Measurements from ENCODE around the gene NREP. TPM values are rescaled to one million over a fixed set of nuclear protein-coding genes. Genes with fewer than 3 reads are reported as not detected.

NREP gene
- total RNA-seq, 1 experiment from 2014 or later = 2.3 TPM

GRCh38 chr5:111691914-111692313 is 65.1 kb downstream of the NREP start:
- Mint-ChIP-seq H3K9me3 (ENCODE audit: unreplicated experiment) (no peaks in the 10 kb centered on the region), H3K4me3 (ENCODE audit: unreplicated experiment) (no peak overlapping the region), H3K36me3 (ENCODE audit: insufficient read depth, unreplicated experiment) (no peaks in the 10 kb centered on the region), H3K27ac (ENCODE audit: unreplicated experiment) (no peak overlapping the region), H3K27me3 (ENCODE audit: insufficient read depth, unreplicated experiment) (peaks cover 3% of the 10 kb centered on the region), H3K4me1 (ENCODE audit: low read depth, unreplicated experiment) (no peaks in the 10 kb centered on the region)
- no peaks in the 10 kb centered on the region for H3K9me3 ChIP-seq
- intact Hi-C loops (cut with micrococcal nuclease; ENCODE audit: unreplicated experiment) = no loop called here
- CTCF ChIA-PET = no interaction called here
- no peak for DNase-seq
- POLR2A ChIA-PET = no interaction called here
- H3K4me3 ChIP-seq (ENCODE audit: low read depth, low read length) = no peak overlapping the region
- H3K27me3 ChIP-seq (replicated peaks; ENCODE audit: control insufficient read depth, insufficient read depth, low read length) = no peaks in the 10 kb centered on the region
- H3K36me3 ChIP-seq (ENCODE audit: control insufficient read depth, insufficient read depth, low read length) = no peaks in the 10 kb centered on the region
- no peak for TF ChIP-seq CTCF (IDR thresholded peaks at IDR 0.05; ENCODE audit: insufficient read depth in 1 of 2, low read depth in 1 of 2, low read length in 1 of 2, severe bottlenecking in 1 of 2, unreplicated experiment in 1 of 2)
- BruUV-seq (replicated peaks) = no TSS peak
- H3K4me1 ChIP-seq = no peaks in the 10 kb centered on the region

GRCh38 chr5:111691508-111691907 is 65.5 kb downstream of the NREP start:
- no peak for DNase-seq
- POLR2A ChIA-PET = no interaction called here
- Histone ChIP-seq H3K36me3 (ENCODE audit: control insufficient read depth, insufficient read depth, low read length) (no peaks in the 10 kb centered on the region), H3K4me3 (ENCODE audit: low read depth, low read length) (no peak overlapping the region), H3K27me3 (replicated peaks; ENCODE audit: control insufficient read depth, insufficient read depth, low read length) (no peaks in the 10 kb centered on the region), H3K4me1 (no peaks in the 10 kb centered on the region), H3K9me3 (no peaks in the 10 kb centered on the region)
- TF ChIP-seq CTCF (IDR thresholded peaks at IDR 0.05; ENCODE audit: insufficient read depth in 1 of 2, low read depth in 1 of 2, low read length in 1 of 2, severe bottlenecking in 1 of 2, unreplicated experiment in 1 of 2) = no peak
- CTCF ChIA-PET = no interaction called here
- Mint-ChIP-seq H3K4me1 (ENCODE audit: low read depth, unreplicated experiment) (no peaks in the 10 kb centered on the region), H3K36me3 (ENCODE audit: insufficient read depth, unreplicated experiment) (no peaks in the 10 kb centered on the region), H3K27me3 (ENCODE audit: insufficient read depth, unreplicated experiment) (peaks cover 3% of the 10 kb centered on the region), H3K9me3 (ENCODE audit: unreplicated experiment) (no peaks in the 10 kb centered on the region), H3K4me3 (ENCODE audit: unreplicated experiment) (no peak overlapping the region), H3K27ac (ENCODE audit: unreplicated experiment) (no peak overlapping the region)
- intact Hi-C loops (cut with micrococcal nuclease; ENCODE audit: unreplicated experiment) = no loop called here
- BruUV-seq (replicated peaks) = no TSS peak

- DNase-seq = no peak
- no peaks in the 10 kb centered on the region for H3K36me3 Mint-ChIP-seq (ENCODE audit: insufficient read depth, unreplicated experiment)
- intact Hi-C loops (cut with micrococcal nuclease; ENCODE audit: unreplicated experiment) = no loop called here
- H3K4me1 Mint-ChIP-seq (ENCODE audit: low read depth, unreplicated experiment) = no peaks in the 10 kb centered on the region
- H3K9me3 Mint-ChIP-seq (ENCODE audit: unreplicated experiment) = no peaks in the 10 kb centered on the region
- no peak overlapping the region for H3K27ac Mint-ChIP-seq (ENCODE audit: unreplicated experiment)
- H3K27me3 Mint-ChIP-seq (ENCODE audit: insufficient read depth, unreplicated experiment) = peaks cover 3% of the 10 kb centered on the region
- Histone ChIP-seq H3K4me3 (ENCODE audit: low read depth, low read length) (no peak overlapping the region), H3K4me1 (no peaks in the 10 kb centered on the region), H3K9me3 (no peaks in the 10 kb centered on the region), H3K36me3 (ENCODE audit: control insufficient read depth, insufficient read depth, low read length) (no peaks in the 10 kb centered on the region), H3K27me3 (replicated peaks; ENCODE audit: control insufficient read depth, insufficient read depth, low read length) (no peaks in the 10 kb centered on the region)
- ChIA-PET POLR2A (no interaction called here), CTCF (no interaction called here)
- BruUV-seq (replicated peaks) = no TSS peak
- TF ChIP-seq CTCF (IDR thresholded peaks at IDR 0.05; ENCODE audit: insufficient read depth in 1 of 2, low read depth in 1 of 2, low read length in 1 of 2, severe bottlenecking in 1 of 2, unreplicated experiment in 1 of 2) = no peak
- H3K4me3 Mint-ChIP-seq (ENCODE audit: unreplicated experiment) = no peak overlapping the region
Measured at GRCh38 chr5:111689357-111689935, 67.5 kb downstream of the NREP start.

Data from Caco-2 (cell line).